Fibroblast of peridontal ligament (primary cell): ENCODE data around the gene MEGF11.

Source experiments
- DNase-seq: peaks from one replicate; pipeline ENCODE4 v3.0.0-alpha.2; 2010; ENCODE audit errors: extremely low read depth

Gene MEGF11

GRCh38 chr15:66092053-66093016 lies 161.2 kb downstream of the MEGF11 start:
- no peak for DNase-seq

DNA sequence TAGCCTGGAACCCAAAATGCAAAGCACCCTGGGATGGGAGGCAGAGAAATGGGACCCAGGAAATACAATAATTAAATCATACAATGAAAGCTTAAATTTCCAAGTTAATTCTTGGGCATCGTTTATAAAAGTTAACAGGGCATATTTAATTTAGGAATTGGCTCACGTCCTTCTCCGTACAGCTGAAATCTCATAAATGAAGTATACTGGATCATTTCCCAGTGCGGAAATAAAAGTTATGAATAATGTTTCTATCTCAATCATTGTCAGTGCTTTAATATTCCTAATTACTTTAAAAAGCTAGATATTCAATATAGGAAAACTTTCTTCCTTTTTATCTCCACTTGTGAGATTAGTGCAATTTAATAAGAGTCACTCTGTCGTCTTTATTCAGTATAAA lies 164.0 kb downstream of the MEGF11 start:
- DNase-seq, result no peak

GRCh38 chr15:66089049-66089448 lies 164.5 kb downstream of the MEGF11 start:
- DNase-seq, result no peak

- no peak for DNase-seq
Measured at GRCh38 chr15:66085128-66085527, 168.4 kb downstream of the MEGF11 start.

DNA sequence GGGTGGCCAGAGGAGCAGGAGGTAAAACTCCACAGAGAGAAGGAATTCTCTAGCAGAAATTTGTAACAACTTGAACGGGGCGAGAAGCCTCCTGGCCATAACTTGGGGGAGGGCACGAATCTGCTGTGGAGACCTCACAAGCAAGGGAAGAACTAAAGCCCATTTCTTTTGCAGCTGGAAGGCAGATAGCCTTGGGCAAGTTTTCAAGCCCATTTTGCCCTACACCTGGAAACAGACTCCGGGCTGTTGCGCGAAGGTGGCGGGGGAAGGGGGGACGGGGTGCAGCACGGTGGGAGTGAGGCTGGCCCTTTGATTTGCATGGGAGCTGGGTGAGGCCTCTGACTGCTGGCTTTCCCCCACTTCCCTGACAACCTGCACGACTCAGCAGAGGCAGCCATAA lies 168.8 kb downstream of the MEGF11 start:
- no peak for DNase-seq

GRCh38 chr15:66080717-66081398 lies 172.7 kb downstream of the MEGF11 start:
- DNase-seq, result peak; percentile 54

DNA sequence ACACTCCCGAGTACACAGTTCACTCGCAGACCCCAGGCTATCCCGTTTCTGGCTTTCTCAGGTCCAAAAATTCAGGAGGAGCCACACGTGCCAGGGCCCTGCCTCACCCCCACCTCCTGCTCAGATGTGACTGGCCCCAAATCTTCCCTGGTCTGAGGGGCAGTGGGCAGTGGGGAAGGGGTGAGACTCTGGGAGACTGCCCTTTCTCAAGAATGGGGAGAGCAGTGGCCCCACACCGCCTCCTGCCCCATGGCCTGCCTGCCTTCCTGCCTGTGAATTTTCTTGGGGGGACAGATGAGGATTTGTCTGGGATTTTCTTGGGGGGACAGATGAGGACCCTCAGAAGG lies 174.6 kb downstream of the MEGF11 start:
- no peak for DNase-seq

DNA sequence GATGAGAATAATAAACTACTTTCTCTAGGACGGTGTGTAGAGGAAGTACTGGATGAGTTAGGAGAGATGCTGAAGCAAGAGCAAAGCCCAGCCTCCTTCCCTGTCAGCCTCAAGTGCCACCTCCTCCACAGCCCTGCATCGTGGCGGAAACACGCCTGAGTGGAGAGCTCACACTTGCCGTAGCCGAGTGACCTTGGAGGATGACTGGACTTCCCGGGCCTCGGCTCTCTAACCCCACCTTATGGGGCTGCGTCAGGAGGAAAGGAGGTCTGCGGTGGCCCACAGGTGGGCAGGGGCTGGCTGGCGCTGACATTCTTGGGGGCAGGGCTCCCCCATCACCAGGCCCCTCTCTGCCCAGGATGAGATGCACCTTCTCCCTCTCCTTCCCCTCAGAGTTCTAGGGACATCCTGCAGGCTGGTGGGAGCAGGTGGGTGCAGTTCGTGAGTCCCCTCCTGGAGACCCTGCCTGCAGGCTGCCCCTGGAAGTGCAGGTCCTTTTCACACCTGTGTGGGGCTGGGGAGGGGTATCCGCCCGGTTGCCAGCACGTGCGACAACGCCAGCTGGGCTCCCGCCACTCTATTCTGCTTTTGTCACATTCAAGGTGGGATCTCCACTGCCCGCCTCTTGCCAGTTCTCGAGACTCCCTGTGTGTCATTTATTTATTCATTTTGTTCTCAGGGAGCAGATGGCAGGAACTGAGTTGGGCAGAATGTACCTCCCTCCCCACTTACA lies 175.2 kb downstream of the MEGF11 start:
- no peak for DNase-seq

DNA sequence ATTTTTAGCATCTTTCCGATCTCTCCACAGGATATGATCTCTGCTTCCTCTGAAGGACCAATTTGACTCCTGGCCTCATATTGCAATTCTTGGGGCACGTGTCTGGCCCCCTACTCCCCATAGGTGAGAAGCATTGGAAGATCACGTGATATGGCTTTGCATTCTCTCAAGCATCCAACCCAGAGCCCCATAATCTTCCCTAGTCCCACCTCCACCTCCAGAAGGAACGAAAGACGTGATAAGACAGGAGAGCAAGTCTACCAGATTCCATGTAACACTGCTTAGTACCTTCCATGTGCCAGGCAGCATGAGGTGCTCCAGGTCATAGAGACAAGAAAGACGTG lies 176.3 kb downstream of the MEGF11 start:
- DNase-seq, result no peak

DNA sequence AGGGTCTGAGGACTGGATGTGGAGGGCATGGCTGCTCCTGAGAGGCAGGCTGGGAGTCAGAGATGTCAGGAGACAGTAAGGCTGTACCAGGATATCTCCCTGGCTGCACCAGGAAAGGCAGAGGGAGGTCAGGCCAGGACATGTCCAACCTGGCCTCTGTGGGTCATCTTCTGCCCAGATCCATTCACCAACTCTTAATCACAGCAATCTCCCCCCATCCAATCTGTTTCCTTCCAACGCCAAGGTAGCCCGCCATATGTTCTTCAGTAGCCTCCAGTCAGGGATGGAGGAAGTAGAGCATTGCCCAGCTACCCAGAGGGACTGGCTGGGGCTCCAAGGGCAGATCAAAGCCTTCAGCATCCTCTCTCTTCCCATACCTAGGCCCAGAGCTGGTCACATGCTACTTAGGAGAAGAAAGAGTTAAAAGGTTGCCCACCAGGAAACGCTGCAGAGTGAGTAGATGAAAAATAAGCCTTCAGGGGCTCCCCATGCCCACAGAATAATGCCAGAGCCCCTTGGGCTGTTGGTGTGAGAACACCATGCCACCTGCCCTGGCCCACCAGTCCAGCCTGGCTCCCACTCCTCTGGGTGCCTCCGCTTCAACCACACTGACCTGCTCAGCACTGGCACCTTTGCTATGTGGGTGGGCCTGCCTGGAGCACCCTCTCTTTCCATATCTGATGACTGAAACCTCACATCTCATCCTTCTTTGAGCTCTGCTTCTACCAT lies 176.8 kb downstream of the MEGF11 start:
- no peak for DNase-seq

DNA sequence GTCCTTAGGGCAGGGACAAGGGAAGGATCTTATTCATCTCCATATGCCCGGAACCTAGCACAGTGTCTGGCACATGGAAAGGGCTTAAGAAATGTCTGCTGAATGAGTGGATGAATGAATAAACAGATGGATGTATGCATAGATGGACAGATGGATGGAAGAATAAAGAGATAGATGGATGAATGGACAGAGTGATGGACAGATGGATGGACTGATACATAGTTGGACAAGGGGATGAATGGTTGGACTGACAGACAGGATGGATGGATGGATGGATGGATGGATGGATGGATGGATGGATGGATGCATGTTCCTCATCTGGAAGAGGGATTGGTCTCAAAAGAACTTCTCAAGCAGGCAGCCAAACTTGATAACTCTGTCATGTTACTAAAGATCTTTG lies 177.6 kb downstream of the MEGF11 start:
- DNase-seq, result no peak

GRCh38 chr15:66072616-66073361 lies 180.8 kb downstream of the MEGF11 start:
- no peak for DNase-seq

- peak; percentile 2 for DNase-seq
Measured at GRCh38 chr15:66071921-66072295, 181.6 kb downstream of the MEGF11 start.

GRCh38 chr15:66071160-66071920 lies 182.2 kb downstream of the MEGF11 start:
- peak; percentile 2 for DNase-seq

DNA sequence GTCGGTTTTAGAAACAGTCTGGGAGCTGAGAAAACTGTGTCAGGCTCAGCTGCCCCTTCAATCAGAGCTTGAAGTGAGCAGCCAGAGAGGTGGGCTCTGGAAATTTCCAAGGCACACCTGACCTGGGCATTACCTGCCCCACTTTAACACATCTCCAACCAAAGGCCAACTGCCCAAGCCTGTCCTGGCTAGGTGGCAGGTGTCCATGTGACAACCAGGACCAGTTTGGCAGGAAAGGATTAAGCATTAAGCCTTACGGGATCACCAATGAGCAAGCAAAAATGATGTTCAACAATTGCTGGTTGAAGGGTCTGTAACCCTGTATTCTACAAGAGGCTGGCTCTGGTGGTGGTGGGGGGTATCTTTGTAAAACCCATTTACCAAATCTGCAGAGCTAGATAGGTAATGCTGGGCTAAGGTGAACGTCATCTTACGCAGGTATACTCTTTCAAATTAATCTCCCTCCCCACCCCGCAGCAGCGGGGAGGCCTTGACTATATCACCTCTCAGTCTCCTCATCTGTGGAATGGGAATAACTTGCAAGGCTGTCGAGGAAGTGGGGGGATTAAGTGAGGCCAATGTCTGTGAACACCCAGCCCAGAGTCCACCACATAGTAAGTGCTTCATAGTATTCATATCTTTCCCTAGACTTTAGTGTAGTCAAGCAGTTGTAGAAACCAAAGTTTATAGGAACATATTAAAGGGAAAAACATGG lies 183.2 kb downstream of the MEGF11 start:
- no peak for DNase-seq

GRCh38 chr15:66069751-66070150 lies 183.8 kb downstream of the MEGF11 start:
- no peak for DNase-seq

DNA sequence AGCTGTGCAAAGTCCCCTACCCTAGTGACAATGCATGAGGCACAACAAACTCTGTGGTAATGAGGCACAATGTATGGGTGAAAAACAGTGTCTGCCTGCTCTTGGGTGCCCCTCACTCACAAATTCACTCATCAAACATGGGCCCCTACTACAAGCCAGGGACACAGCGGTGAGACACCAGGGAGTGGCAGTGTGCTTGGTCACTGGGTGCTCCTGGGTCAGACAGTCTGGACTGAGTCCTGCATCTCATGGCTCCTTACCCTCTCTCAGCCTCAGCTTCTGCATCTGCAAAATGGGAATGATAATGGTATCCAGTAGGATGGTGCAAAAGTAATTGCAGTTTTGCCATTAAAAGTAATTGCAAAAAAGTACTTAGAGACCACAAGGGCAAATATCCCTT lies 184.7 kb downstream of the MEGF11 start:
- DNase-seq, result no peak

DNA sequence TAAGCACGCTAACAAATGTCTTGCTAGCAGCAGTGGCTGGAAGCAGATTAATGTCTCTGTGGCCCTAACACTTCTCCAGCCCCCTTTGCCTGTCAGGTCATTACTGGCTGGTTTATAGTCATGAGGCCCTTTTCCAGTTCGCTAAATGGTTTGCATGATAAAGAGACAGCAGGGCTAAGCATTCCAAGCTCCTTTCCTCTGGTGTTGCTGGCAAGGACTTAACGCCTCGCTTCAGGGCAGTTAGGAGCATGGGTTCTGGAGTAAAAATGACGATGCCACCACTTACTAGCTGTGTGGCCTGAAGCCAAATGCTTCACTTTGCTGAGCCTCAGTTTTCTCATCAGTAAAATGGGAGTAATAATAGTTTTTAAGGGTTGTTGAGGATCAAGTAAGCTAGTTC lies 185.9 kb downstream of the MEGF11 start:
- DNase-seq, result no peak

GRCh38 chr15:66066481-66066880 lies 187.1 kb downstream of the MEGF11 start:
- no peak for DNase-seq

GRCh38 chr15:66066005-66066404 lies 187.5 kb downstream of the MEGF11 start:
- DNase-seq, result no peak
